Stimulated activated CD8-positive, alpha-beta memory T cell treated with anti-CD3 and anti-CD28 coated beads, Interleukin-7, amount 100 ng/mL, for 4 hours (primary cell): ENCODE data around the gene ARHGEF7.

Source experiments
- DNase-seq, 2 donors: peaks; one replicate each; pipeline ENCODE4 v3.0.0-alpha.2; 2020; ENCODE audit warnings: low read depth in 2 of 2

The ARHGEF7 gene

GRCh38 chr13:111139452-111139851 lies 24.3 kb downstream of the ARHGEF7 start:
- no peak for DNase-seq

- DNase-seq: no peak
Measured at GRCh38 chr13:111139873-111140561, 24.9 kb downstream of the ARHGEF7 start.

DNA sequence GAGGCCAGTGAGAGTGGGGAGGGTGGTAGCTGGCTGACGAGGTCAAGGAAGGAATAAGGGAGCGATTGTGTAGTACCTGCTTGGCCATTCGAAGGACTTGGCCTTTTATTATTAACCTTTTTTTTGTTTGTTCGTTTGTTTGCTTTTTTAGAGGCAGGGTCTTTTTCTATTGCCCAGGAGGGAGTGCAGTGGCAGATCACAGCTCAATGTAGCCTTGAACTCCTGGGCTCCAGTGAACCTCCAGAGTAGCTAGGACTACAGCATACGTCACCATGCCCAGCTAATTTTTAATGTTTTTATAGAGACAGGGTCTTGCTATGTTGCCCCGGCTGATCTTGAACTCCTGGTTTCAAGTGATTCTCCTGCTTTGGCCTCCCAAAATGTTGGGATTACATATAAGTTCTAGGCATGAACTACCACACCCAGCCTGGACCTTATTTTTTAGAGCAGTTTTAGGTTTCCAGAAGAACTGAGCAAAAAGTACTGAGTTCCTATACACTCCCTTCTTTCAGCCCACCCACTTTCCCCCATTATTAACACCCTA lies 25.5 kb downstream of the ARHGEF7 start:
- DNase-seq: no peak

DNA sequence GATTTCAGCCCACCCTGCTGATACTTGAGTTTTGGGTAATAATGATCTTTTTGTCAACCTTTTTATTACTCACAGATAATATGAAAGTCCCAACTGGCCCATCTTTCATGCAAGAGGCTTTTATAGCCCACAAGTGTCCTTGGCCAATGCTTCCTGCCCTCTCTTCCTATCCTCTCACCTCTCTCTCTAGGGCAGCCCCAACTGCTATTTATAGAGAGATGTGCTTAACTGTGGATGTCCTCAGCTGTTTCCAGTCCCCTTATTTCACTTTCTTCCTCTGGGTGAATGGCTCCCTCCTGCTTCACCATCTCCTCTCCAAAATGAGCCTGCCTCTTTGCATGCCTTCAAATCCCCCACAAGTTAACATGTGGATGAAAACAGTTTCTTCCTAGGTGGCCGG lies 27.4 kb downstream of the ARHGEF7 start:
- no peak for DNase-seq

DNA sequence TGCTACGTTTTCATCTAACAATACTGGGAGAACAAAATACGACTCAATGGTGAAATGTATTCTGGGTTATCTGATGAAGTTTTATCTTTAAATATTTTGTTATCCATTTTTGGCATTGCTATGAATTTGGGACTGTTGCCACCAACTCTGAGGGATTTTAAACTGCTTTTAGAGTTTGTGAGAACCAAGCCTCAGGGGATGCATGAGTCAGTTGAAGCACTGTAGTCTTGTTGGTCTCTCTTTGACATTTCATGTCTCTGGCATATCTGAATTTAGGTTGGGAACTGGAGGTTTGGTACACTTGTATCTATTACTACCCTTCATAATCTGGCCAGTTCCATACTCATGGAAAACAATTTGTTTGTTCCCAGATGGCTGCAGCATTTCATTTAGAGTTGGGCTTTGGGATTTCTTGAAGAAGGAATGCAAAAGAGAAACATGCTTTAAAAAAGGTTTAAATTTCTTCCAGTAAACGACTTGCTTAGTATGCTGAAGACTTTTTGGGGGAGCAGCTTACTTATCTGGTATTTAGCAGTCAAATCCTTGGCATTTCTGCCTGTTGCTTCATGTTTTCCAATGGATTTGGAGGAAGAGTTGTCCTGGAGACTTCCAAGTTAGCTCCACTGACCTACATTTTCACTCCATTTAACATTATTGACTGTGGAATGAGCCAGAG lies 28.9 kb downstream of the ARHGEF7 start:
- no peak for DNase-seq

DNA sequence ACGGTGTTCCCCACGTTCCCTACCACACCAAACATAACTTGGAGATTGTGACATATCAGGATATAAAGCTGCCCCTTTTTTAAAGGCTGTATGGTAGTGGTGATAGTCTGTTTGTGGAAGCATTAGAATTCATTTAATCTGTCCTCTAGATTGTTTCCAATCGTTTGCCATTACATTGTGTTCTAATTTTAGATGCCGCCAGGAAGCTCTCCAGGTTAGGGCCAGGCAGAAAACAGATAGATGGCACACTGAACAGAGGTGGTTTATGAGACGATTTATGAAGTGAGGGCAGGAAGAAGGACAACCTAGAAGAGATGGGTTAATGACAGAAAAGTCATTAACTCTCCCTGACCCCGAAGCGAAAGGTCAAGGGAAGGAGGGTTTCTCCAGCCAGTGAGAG lies 30.0 kb downstream of the ARHGEF7 start:
- DNase-seq: no peak

DNA sequence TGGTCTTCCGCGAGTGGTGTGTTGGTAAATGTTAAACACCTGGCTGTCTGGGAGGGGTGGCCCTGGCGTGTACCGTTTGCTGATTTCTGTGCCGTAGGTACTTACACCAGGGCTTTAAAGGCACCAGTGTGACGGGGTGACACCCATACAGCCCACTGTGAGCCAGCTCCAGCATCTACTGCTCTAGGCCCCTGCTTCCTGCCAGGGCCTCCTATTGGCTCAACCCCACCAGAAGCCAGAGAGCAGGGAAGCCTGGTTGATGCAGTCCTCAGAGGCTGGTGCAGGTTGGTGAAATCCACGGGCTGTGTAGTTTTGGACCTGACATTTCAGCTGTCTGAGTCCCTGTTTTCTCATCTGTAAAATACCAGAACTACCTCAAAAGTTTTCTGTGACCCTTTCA lies 30.4 kb downstream of the ARHGEF7 start:
- no peak for DNase-seq

- DNase-seq: no peak
Measured at GRCh38 chr13:111152844-111153243, 37.7 kb downstream of the ARHGEF7 start.

GRCh38 chr13:111153279-111153976 lies 38.3 kb downstream of the ARHGEF7 start:
- DNase-seq: peak; percentile 89 to 93

GRCh38 chr13:111153977-111154332 lies 38.8 kb downstream of the ARHGEF7 start:
- peak in 1 of 2 donors; percentile 3 for DNase-seq

- DNase-seq: no peak
Measured at GRCh38 chr13:111156421-111156820, 41.3 kb downstream of the ARHGEF7 start.

- DNase-seq: no peak
Measured at GRCh38 chr13:111158136-111158805, 43.2 kb downstream of the ARHGEF7 start.

GRCh38 chr13:111159362-111160320 lies 44.5 kb downstream of the ARHGEF7 start:
- no peak for DNase-seq

DNA sequence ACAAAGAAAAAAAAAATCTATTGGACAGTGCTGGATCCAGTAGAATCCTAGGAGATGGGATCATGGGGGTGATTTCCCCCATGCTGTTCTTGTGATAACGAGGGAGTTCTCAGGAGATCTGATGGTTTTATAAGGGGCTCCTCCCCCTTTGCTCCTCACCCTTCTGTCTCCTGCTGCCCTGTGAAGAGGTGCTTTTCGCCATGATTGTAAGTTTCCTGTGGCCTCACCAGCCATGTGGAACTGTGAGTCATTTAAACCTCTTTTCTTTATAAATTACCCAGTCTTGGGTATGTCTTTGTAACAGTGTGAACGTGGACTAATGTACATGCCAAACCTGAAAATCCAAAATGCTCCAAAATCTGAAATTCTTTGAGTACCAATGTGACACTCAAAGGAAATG lies 45.5 kb downstream of the ARHGEF7 start:
- no peak for DNase-seq

DNA sequence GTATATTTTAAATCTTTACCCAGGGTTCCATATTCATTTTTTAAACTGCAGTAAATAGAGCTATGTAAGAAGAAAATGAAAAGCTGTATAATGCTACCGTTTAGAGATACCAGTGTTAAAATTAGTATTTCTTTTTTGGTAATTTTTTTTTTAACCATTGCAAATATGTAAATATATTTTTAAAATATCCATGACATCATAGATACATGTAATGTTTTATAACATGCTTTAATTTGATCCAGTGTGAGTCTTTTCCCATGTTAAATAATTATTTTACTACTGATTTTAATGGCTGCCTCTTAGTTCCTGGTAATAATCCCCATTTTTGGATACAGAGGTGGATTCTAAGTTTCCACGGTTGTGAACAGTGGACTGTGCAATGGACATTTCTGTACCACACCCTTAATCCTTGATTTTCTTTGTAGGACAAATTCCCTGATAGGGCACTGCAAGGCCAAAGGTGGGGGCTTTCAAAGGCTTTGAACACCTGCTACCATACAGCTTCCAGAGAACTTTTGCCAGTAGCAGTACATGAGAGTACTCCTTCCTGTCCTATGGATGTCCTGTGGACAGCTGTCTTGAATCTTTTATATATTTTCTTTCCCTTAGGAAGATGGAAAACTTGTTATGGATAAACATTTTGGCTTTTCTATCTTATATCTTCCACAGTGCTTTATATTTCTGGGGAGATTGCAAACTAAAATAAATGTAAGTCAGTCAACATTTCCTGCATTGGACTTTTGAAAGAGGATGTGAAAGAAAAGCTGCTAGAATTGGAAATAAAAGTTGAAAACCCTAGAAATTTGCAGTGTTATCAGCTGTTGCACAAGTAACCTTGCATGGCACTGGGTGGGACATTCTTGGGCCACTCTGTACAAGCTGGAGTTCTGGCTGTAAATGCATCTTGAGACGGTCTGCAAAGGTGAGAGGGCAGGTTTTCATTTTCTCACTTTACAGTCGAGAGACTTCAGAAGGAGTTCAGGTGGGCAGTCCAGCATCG lies 46.8 kb downstream of the ARHGEF7 start:
- no peak for DNase-seq

DNA sequence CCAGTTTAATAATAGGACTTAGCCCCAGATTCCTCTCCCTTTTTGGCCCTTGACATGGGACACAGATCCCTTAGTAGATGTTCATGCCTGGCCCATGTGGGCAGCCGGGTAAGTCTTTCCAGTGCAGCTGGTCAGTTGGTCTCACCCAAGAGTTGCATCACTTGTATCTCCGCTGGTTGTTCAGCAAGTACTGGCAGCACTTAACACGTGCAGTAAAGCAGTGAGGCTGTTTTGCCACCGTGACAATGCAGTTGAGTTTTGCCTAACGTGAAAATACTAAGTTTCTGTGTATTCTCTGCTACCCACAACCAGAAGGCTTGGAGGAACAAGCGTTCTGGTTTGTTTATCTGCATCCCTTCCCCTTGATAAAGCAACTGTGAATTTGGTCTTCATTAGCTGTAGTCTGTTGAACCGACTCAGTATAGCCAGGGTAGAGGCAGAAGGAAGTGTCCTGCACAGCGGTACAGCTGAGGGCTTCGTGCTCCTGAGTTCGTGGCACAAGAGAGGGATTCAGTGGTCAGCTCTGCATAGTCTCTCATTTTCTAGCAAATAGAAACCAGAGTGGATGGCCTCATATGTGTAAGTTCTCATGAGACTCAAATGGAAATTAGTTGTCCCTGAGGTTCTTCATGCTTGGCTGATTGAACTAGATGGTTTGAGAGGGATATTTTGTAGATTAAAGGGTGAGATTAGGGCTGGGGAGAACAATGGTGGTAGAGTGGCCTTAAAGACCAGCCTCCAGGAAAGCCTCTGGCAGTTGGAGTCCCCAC lies 50.3 kb downstream of the ARHGEF7 start:
- no peak for DNase-seq

DNA sequence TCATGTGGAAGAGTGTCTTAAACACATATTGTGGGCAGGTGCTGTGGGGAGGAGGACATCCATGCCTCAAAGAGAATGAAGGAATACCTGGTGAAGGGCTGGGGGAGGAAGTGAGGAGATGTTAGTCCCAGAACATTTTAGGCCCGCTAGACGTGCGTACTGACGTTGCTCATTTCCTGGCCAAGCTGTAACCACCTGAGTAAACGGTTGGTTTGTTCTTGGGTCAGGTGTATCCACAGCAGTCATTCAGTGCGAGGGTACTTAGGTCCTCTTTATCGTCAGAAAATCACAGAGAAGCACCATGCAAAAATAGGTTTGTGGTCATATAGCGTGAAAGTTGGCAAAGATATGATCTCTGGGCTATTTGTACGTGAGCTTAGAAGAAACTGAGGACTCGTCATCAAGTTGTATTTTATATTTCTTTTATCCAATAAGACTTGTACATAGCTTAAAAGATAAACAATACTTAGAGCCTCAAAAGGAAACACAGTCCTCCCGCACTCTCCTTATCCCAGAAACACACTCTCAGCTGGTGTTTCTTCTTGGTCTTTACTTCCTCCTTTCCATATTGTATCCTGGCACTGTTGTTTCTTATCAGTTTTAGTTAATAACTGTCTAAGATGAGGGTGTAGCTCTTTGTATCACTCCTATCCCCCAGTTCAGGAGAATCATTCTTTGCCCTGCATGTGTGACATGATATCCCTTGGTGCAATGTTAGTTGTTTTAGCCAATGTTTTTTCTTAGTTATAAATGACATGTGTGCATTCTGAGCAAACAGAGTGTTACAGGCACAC lies 52.0 kb downstream of the ARHGEF7 start:
- no peak for DNase-seq

GRCh38 chr13:111168107-111168506 lies 53.0 kb downstream of the ARHGEF7 start:
- DNase-seq: no peak
